VCaP (cell line): Measurements from ENCODE around the gene ZNF32.

Source experiments
- H3K27ac ChIP-seq: fragments of 450-650 bp; 2 replicates; pipeline ENCODE4 v1.5.1; 2017
- CTCF ChIP-seq: fragments of 450-650 bp; conservative IDR thresholded peaks from 2 replicates; pipeline ENCODE4 v1.5.1; 2017; ENCODE audit warnings: mild to moderate bottlenecking, moderate library complexity

Gene ZNF32

GRCh38 chr10:43692051-43692825, 43.6 kb upstream of the ZNF32 start:
- no peak for TF ChIP-seq CTCF
- no peak overlapping the region for H3K27ac ChIP-seq

- no peak for TF ChIP-seq CTCF
- H3K27ac ChIP-seq, result no peak overlapping the region
These were observed 42.8 kb upstream of the ZNF32 start for GRCh38 chr10:43691485-43691884.

GRCh38 chr10:43689955-43690771, 41.5 kb upstream of the ZNF32 start:
- H3K27ac ChIP-seq, result peak overlapping the region; percentile 64; the same call in 1 of the 2 replicates
- peak; percentile 97 for TF ChIP-seq CTCF

- peak overlapping the region; percentile 64; the same call in 1 of the 2 replicates for H3K27ac ChIP-seq
- TF ChIP-seq CTCF, result no peak
These were observed 40.9 kb upstream of the ZNF32 start for GRCh38 chr10:43689618-43689954.

GRCh38 chr10:43689007-43689491, 40.4 kb upstream of the ZNF32 start:
- no peak for TF ChIP-seq CTCF
- peak overlapping the region; percentile 64; the same call in 1 of the 2 replicates for H3K27ac ChIP-seq

- no peak overlapping the region for H3K27ac ChIP-seq
- TF ChIP-seq CTCF, result no peak
These were observed 39.7 kb upstream of the ZNF32 start for GRCh38 chr10:43688348-43688892.

GRCh38 chr10:43687373-43687772, 38.7 kb upstream of the ZNF32 start:
- TF ChIP-seq CTCF, result no peak
- no peak overlapping the region for H3K27ac ChIP-seq
